ENCODE results near the gene FAM53A.

DNA sequence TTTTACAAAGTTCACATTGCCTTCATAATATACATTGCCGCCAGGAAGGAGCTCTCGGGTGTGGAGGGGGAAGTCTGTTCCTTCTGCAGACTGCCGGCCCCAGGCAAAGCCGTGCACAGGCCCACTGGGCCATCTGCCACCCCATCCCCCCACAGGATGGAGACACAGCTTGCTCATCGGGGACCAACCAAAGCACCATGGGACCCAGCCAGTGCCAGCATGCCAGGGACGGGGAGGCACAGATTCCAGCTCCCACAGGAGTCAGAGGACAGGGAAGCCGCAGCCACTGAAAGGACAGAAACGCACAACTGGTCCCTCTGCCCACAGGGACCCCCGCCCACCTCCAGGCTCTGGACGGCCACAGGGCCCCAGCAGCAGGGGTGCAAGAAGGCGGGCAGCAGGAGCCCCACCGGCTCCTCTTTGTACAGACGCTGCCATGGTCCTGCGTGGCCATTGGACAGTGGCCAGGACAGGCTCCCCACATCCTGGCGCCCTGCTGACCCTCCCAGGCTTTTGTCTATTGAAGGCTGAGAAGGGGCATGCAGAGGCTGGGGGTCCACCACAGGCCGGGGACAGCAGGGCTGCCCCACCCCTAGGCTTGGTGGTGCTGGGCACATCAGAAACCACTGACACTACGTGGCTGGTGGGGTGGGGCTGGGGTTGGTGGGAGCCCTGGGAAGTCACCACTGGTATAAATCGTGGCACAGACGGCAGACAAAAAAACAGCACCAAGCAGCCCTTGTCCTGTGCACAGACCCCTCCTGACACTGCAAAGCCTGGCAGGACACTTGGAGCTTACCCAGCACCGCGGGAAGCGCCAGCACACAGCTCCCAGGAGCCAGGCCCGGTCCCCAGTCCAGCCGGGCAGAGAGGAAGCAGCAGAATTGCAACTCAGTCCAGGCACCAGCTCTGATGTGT is 89.0 kb downstream of the FAM53A start:
- TF ChIP-seq, protein P1, sequence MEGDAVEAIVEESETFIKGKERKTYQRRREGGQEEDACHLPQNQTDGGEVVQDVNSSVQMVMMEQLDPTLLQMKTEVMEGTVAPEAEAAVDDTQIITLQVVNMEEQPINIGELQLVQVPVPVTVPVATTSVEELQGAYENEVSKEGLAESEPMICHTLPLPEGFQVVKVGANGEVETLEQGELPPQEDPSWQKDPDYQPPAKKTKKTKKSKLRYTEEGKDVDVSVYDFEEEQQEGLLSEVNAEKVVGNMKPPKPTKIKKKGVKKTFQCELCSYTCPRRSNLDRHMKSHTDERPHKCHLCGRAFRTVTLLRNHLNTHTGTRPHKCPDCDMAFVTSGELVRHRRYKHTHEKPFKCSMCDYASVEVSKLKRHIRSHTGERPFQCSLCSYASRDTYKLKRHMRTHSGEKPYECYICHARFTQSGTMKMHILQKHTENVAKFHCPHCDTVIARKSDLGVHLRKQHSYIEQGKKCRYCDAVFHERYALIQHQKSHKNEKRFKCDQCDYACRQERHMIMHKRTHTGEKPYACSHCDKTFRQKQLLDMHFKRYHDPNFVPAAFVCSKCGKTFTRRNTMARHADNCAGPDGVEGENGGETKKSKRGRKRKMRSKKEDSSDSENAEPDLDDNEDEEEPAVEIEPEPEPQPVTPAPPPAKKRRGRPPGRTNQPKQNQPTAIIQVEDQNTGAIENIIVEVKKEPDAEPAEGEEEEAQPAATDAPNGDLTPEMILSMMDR (conservative IDR thresholded peaks at IDR 0.05 in 1 of 2, IDR thresholded peaks at IDR 0.05 in 1 of 2; ENCODE audit: low read depth in 1 of 2, low read length in 2 of 2) = no peak
- no peak for TF ChIP-seq EZH2 (IDR thresholded peaks at IDR 0.05; ENCODE audit: low read length, missing control alignments)

All from fibroblast of lung (primary cell).